ENCODE data around the gene HSF2.

HSF2 gene

DNA sequence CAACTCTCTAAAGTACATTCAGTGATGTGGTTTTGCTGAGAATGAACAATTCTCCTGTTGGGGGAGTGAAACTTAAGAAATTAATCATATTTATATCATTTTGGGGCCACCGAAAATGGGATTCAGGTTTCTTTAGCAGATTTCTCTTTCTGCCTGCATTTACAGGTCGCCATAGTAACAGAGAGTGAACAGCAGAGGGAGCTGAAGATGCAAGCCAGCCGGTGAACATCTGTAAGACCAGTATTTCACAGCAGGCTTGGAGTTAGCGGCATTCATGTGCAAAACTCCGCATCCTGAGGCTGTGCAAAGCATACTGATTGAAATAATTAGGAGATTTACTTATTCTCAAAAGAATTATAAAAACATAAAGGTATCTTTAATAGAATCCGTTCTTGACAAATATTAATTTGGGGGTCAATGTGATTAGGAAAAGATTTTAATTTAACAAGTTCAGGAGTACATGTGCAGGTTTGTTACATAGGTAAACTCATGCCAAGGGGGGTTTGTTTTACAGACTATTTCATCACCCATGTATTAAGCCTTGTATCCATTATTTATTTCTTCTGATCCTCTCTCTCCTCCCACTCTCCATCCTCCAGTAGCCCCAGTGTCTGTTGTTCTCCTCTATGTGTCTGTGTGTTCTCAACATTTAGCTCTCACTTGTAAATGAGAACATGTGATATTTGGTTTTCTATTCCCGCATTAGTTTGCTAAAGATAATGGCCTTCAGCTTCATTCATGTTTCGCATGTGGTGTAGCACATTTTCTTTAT is 17.8 kb upstream of the HSF2 start:
- H3K9ac ChIP-seq (ENCODE audit: low read depth, low read length), result no peak overlapping the region
- no peak overlapping the region for H3K27ac ChIP-seq (ENCODE audit: low read length)
- H3K27me3 ChIP-seq (ENCODE audit: insufficient read depth, low read length), result peaks cover 42% of the 10 kb centered on the region
- H3K36me3 ChIP-seq (ENCODE audit: insufficient read depth, low read depth, low read length), result no peaks in the 10 kb centered on the region
- no peaks in the 10 kb centered on the region for H3K9me3 ChIP-seq (ENCODE audit: insufficient read depth, low read depth, low read length)
- peaks cover 4% of the 10 kb centered on the region; the same call in 1 of the 2 replicates for H3K4me1 ChIP-seq (ENCODE audit: insufficient read depth, low read length)
- no peak overlapping the region; the same call in 1 of the 2 replicates for H3K4me3 ChIP-seq (ENCODE audit: low read length)

DNA sequence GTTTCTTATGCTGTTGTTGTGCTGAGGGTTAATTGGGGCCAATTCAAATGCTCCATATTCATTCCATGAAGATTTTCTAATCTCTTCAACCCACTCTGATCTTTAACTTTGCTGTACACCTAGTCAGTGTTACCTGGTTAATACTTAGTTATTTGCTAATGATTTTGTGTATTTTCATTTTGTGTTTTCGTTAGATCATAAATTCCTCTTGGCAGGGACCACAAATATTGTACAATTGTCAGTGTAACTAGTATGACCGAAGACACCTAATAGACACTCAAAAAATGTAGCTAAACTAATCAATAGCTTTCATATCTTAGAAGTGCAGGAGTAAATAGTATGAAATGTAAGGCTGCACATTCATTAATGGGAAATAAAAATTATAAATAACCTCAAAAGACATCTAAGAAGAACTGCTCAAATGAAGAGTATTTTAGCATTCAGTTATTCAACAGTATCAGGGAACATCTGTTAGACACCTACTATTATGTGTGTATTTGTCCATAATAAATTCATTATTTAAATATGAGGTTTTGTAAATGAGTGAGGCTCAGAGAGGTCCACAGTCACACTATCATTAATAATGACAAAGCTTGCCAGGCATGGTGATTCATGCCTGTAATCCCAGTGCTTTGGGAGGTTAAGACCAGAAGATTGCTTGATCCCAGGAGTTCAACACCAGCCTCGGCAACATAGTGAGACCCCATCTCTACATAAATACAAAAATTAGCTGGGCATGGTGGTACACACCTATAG is 13.4 kb upstream of the HSF2 start:
- no peaks in the 10 kb centered on the region for H3K36me3 ChIP-seq (ENCODE audit: insufficient read depth, low read depth, low read length)
- H3K9ac ChIP-seq (ENCODE audit: low read depth, low read length), result no peak overlapping the region
- H3K4me1 ChIP-seq (ENCODE audit: insufficient read depth, low read length), result peaks cover 4% of the 10 kb centered on the region; the same call in 1 of the 2 replicates
- no peak overlapping the region for H3K4me3 ChIP-seq (ENCODE audit: low read length)
- H3K27ac ChIP-seq (ENCODE audit: low read length), result no peak overlapping the region
- no peaks in the 10 kb centered on the region for H3K9me3 ChIP-seq (ENCODE audit: insufficient read depth, low read depth, low read length)
- peaks cover 85% of the 10 kb centered on the region for H3K27me3 ChIP-seq (ENCODE audit: insufficient read depth, low read length)

DNA sequence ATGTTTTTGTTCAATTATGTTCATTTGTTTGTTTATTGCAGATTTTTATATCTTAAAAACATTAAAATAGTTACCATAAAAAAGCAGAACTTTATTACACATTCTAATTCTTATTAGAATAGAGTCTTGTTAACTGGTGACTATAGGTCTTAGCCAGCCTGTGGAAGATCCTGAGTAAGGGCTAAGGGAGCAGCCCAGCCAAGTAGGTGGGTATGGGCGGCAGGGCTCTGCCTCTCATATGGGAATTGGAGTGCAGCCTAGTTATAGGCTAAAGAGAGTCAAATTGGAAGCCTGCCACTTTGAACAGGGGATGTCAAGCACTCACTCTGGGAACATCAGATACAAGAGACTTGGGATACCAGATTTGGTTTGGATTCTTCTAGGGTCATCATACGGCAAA is 10.5 kb upstream of the HSF2 start:
- no peak overlapping the region for H3K27ac ChIP-seq (ENCODE audit: low read length)
- H3K9ac ChIP-seq (ENCODE audit: low read depth, low read length), result no peak overlapping the region
- H3K36me3 ChIP-seq (ENCODE audit: insufficient read depth, low read depth, low read length), result no peaks in the 10 kb centered on the region
- H3K4me3 ChIP-seq (ENCODE audit: low read length), result no peak overlapping the region
- H3K9me3 ChIP-seq (ENCODE audit: insufficient read depth, low read depth, low read length), result no peaks in the 10 kb centered on the region
- peaks cover 94% of the 10 kb centered on the region for H3K27me3 ChIP-seq (ENCODE audit: insufficient read depth, low read length)
- H3K4me1 ChIP-seq (ENCODE audit: insufficient read depth, low read length), result no peaks in the 10 kb centered on the region; the same call in 1 of the 2 replicates

DNA sequence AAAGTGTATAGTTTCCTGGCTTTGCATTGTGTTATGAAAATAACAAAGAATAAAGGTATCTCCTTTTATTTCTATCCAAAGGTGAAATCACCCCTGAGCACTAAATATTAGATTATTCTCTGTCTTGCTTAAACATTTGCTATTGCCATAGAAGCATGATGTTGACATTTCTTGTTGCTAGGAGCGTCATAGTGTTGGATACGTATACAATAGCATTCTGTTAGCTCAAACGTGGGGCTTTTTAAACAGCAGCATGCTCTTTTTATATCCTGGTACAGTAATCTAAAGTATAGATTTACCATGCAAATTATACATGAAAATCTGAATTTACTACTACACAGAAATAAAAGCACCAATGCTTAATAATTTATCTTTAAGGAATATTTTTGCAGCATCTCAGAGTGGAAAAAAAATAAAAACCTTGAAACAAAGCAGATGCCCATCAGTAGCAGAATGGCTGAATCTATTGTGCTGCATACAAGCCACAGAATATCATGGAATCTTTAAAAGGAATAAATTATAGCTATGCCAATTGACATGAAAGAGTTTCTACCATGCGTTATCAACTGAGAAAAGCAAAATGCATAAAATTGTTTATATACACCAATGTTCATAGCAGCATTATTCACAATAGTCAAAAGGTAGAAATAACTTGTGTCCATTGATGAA is 9.6 kb upstream of the HSF2 start:
- peaks cover 100% of the 10 kb centered on the region for H3K27me3 ChIP-seq (ENCODE audit: insufficient read depth, low read length)
- H3K27ac ChIP-seq (ENCODE audit: low read length), result no peak overlapping the region

DNA sequence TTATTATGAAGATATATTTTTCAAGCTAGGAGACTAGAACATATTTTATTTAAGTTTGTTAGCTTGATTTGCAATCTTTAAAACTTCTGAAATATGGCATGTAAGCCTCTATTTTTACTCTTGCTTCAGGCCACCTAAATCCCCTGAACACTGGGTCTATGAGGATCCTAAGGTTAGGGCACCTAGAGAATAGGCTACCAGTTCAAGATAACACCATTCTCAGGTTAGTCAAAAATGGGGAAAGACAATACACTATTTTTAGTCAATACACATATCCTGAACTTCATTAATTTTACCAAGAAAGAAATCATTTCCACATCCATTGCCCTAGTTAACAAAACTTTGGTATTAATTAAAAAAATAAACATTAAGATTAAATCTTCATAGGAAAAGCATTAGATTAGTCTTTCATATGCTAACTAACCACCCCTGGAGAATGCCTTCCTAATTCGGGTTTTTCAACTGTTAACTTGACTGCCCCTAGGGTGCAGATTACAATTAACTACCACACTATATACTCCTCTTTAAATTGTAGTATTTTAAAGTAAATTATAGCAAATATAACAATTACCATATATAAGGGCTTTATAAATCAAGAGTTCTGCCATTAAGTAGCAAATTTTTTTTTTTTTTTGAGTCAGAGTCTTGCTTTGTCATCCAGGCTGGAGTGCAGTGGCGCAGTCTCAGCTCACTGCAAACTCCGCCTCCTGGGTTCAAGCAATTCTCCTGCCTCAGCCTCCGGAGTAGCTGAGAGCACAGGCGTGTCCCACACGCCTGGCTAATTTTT is 6.7 kb upstream of the HSF2 start:
- no peak overlapping the region for H3K9ac ChIP-seq (ENCODE audit: low read depth, low read length)
- H3K36me3 ChIP-seq (ENCODE audit: insufficient read depth, low read depth, low read length), result no peaks in the 10 kb centered on the region
- peaks cover 100% of the 10 kb centered on the region for H3K27me3 ChIP-seq (ENCODE audit: insufficient read depth, low read length)
- H3K4me3 ChIP-seq (ENCODE audit: low read length), result no peak overlapping the region
- no peak overlapping the region for H3K27ac ChIP-seq (ENCODE audit: low read length)
- no peaks in the 10 kb centered on the region; the same call in 1 of the 2 replicates for H3K4me1 ChIP-seq (ENCODE audit: insufficient read depth, low read length)
- H3K9me3 ChIP-seq (ENCODE audit: insufficient read depth, low read depth, low read length), result no peaks in the 10 kb centered on the region

More for the DNA sequence above, 9.6 kb upstream of the HSF2 start:
- Histone ChIP-seq H3K9ac (ENCODE audit: low read depth, low read length) (no peak overlapping the region), H3K4me3 (ENCODE audit: low read length) (no peak overlapping the region), H3K9me3 (ENCODE audit: insufficient read depth, low read depth, low read length) (no peaks in the 10 kb centered on the region), H3K4me1 (ENCODE audit: insufficient read depth, low read length) (no peaks in the 10 kb centered on the region; the same call in 1 of the 2 replicates), H3K36me3 (ENCODE audit: insufficient read depth, low read depth, low read length) (no peaks in the 10 kb centered on the region)

- H3K36me3 ChIP-seq (ENCODE audit: insufficient read depth, low read depth, low read length), result no peaks in the 10 kb centered on the region
- peaks cover 100% of the 10 kb centered on the region for H3K27me3 ChIP-seq (ENCODE audit: insufficient read depth, low read length)
- H3K27ac ChIP-seq (ENCODE audit: low read length), result no peak overlapping the region
Measured at GRCh38 chr6:122393351-122393896, 6.0 kb upstream of the HSF2 start.

DNA sequence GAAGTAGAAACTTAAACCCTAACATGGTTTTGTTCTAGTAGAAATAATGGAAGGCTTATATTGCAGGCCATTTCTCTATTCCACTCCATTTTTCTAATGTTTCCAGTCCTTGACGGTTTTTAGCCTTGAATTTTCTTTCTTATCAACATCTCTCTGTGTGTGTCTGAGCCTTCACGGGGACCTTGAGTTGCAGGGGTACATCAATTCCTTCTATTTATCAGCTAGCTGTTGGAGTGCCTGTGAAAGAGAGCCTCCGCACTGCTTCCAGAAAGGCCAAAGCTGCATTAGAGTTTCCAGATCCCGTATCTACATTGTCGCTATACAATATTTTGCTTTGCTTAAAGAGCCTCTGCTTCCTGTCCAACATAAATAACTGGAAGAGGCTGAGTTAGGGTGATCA is 5.4 kb upstream of the HSF2 start:
- Histone ChIP-seq H3K36me3 (ENCODE audit: insufficient read depth, low read depth, low read length) (no peaks in the 10 kb centered on the region), H3K4me1 (ENCODE audit: insufficient read depth, low read length) (peaks cover 3% of the 10 kb centered on the region; the same call in 1 of the 2 replicates), H3K9me3 (ENCODE audit: insufficient read depth, low read depth, low read length) (no peaks in the 10 kb centered on the region), H3K27me3 (ENCODE audit: insufficient read depth, low read length) (peaks cover 94% of the 10 kb centered on the region), H3K9ac (ENCODE audit: low read depth, low read length) (no peak overlapping the region), H3K4me3 (ENCODE audit: low read length) (no peak overlapping the region), H3K27ac (ENCODE audit: low read length) (no peak overlapping the region)

More at GRCh38 chr6:122393351-122393896, 6.0 kb upstream of the HSF2 start:
- H3K4me3 ChIP-seq (ENCODE audit: low read length), result no peak overlapping the region
- no peaks in the 10 kb centered on the region for H3K9me3 ChIP-seq (ENCODE audit: insufficient read depth, low read depth, low read length)
- H3K9ac ChIP-seq (ENCODE audit: low read depth, low read length), result no peak overlapping the region
- no peaks in the 10 kb centered on the region; the same call in 1 of the 2 replicates for H3K4me1 ChIP-seq (ENCODE audit: insufficient read depth, low read length)

GRCh38 chr6:122399055-122399347 is 451 bp upstream of the HSF2 start:
- Histone ChIP-seq H3K4me1 (ENCODE audit: insufficient read depth, low read length) (peaks cover 10% of the 10 kb centered on the region; the same call in 1 of the 2 replicates), H3K9me3 (ENCODE audit: insufficient read depth, low read depth, low read length) (no peaks in the 10 kb centered on the region), H3K9ac (ENCODE audit: low read depth, low read length) (peak overlapping the region; percentile 60; the same call in 1 of the 2 replicates), H3K27me3 (ENCODE audit: insufficient read depth, low read length) (peaks cover 58% of the 10 kb centered on the region), H3K4me3 (ENCODE audit: low read length) (peak overlapping the region; percentile 62), H3K36me3 (ENCODE audit: insufficient read depth, low read depth, low read length) (no peaks in the 10 kb centered on the region), H3K27ac (ENCODE audit: low read length) (no peak overlapping the region)

GRCh38 chr6:122400121-122400450 is 634 bp downstream of the HSF2 start:
- H3K27ac ChIP-seq (ENCODE audit: low read length), result peak overlapping the region; percentile 91
- H3K36me3 ChIP-seq (ENCODE audit: insufficient read depth, low read depth, low read length), result no peaks in the 10 kb centered on the region

DNA sequence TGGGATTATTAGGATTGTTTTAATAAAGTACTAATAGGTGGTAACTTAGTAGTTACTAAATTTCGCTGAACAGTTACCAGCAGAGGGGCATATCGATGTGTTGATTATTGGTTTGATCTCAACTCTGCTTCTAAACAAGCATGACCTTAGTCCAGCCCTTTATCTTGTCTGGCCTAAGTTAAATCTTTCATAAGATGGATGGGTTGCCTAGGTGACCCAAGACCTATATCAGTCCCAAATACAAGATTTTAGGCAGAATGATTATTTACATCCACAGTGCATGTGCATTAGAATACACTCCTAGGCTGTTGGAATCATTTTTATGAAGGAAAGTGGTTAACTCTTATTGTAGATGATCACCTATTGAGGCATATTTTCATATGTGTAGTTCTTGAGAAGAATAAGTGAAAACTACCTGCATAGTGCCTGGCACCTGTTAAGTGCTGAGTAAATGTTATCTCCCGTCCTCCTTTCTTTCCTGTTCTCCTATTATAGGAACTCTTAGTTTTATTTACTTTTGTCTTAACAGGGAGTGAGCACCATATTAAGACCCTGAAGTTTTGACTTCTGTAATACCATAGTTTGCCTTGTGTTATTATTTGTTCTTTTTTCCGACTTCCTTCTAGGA is 1.1 kb downstream of the HSF2 start:
- H3K9me3 ChIP-seq (ENCODE audit: insufficient read depth, low read depth, low read length), result no peaks in the 10 kb centered on the region
- H3K4me3 ChIP-seq (ENCODE audit: low read length), result peak overlapping the region; percentile 93
- H3K9ac ChIP-seq (ENCODE audit: low read depth, low read length), result peak overlapping the region; percentile 93; the same call in 1 of the 2 replicates
- H3K36me3 ChIP-seq (ENCODE audit: insufficient read depth, low read depth, low read length), result no peaks in the 10 kb centered on the region
- peaks cover 11% of the 10 kb centered on the region; the same call in 1 of the 2 replicates for H3K4me1 ChIP-seq (ENCODE audit: insufficient read depth, low read length)
- H3K27me3 ChIP-seq (ENCODE audit: insufficient read depth, low read length), result peaks cover 42% of the 10 kb centered on the region
- H3K27ac ChIP-seq (ENCODE audit: low read length), result no peak overlapping the region

More at GRCh38 chr6:122400121-122400450, 634 bp downstream of the HSF2 start:
- H3K9ac ChIP-seq (ENCODE audit: low read depth, low read length), result peak overlapping the region; percentile 93; the same call in 1 of the 2 replicates
- H3K9me3 ChIP-seq (ENCODE audit: insufficient read depth, low read depth, low read length), result no peaks in the 10 kb centered on the region
- peaks cover 10% of the 10 kb centered on the region; the same call in 1 of the 2 replicates for H3K4me1 ChIP-seq (ENCODE audit: insufficient read depth, low read length)
- peak overlapping the region; percentile 93 for H3K4me3 ChIP-seq (ENCODE audit: low read length)
- peaks cover 47% of the 10 kb centered on the region for H3K27me3 ChIP-seq (ENCODE audit: insufficient read depth, low read length)
